ENCODE data around the gene SLC25A21. TPM values are rescaled to one million over a fixed set of nuclear protein-coding genes. Genes with fewer than 3 reads are reported as not detected.
A peak's percentile ranks its signal among the peaks of the same experiment; 100 is the strongest.

SLC25A21 gene
- polyA plus RNA-seq, 2 of the 4 experiments (the other 2 are of a cell fraction), result 0.68 to 1.4 TPM

DNA sequence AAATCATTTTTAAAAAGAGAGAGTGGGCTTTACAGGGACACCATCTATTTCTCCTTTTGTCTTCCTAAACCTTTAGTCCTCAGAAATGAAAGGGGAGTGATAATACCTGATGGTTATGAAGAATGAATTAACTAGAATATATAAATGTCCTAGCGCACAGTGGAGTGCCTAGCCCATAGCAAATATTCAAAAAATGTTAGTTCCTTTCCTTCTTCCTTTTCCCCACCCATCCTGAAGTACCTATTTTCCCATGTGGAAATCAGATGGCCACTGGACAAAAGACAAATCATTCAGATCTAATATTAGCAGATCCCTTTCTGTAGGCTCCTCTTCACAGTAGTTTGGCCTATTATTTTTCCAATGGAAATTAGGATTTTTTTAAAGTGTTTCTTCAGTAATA lies 90.0 kb downstream of the SLC25A21 start:
- no peak overlapping the region for H3K4me3 ChIP-seq
- DNase-seq (ENCODE audit: low read depth in 1 of 2, low spot score in 1 of 2) (no peak), ATAC-seq (no peak), FAIRE-seq (no peak)
- no peaks in the 10 kb centered on the region for H3K4me1 ChIP-seq
- ChIA-PET CTCF (interaction anchor here (0.7 kb wide), 1 partner anchor 635 kb away, joined by 3 read pairs; no protein-coding TSS in a partner anchor), POLR2A (no interaction called here)
- H3K9me3 ChIP-seq, result no peaks in the 10 kb centered on the region
- no peak overlapping the region for H3K4me2 ChIP-seq
- TF ChIP-seq BHLHE40 (IDR thresholded peaks at IDR 0.05; ENCODE audit: low read depth, low read length) (no peak), HOXA7 (CRISPR knock-in tag; IDR thresholded peaks at IDR 0.05) (no peak), SMC3 (IDR thresholded peaks at IDR 0.05) (no peak), CHD2 (IDR thresholded peaks at IDR 0.05; ENCODE audit: low read length, partially characterized antibody) (no peak), ESRRA (IDR thresholded peaks at IDR 0.05; ENCODE audit: borderline replicate concordance, low read length) (no peak), PHF8 (IDR thresholded peaks at IDR 0.05; ENCODE audit: borderline replicate concordance, low read depth) (no peak), HDAC2 (IDR thresholded peaks at IDR 0.05) (no peak), ELK1 (IDR thresholded peaks at IDR 0.05; ENCODE audit: low read depth, low read length) (no peak), KDM5A (IDR thresholded peaks at IDR 0.05) (no peak), ZFP36 (IDR thresholded peaks at IDR 0.05; ENCODE audit: borderline replicate concordance, partially characterized antibody) (no peak)
- TF ChIP-seq, protein P1, sequence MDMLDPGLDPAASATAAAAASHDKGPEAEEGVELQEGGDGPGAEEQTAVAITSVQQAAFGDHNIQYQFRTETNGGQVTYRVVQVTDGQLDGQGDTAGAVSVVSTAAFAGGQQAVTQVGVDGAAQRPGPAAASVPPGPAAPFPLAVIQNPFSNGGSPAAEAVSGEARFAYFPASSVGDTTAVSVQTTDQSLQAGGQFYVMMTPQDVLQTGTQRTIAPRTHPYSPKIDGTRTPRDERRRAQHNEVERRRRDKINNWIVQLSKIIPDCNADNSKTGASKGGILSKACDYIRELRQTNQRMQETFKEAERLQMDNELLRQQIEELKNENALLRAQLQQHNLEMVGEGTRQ (IDR thresholded peaks at IDR 0.05), result no peak
- 0% methylated on average over 1 of the region's 1 CpG for WGBS (ENCODE audit: missing lambda C conversion rate)
- no peak overlapping the region for H3K27ac ChIP-seq

DNA sequence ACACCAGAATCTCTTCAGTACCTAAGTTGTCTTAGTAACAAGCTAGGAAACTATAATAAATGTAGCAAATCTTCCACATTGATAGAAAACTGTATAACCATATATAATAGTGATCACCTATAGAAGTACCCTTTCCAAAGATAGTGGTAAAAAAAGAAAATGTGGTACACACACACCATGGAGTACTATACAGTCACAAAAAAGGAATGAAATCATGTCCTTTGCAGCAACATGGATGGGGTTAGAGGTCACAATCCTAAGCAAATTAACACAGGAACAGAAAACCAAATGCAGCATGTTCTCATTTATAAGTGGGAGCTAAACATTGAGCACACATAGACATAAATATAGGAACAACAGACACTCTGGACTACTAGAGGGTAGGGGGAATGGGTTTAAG lies 90.5 kb downstream of the SLC25A21 start:
- DNase-seq (ENCODE audit: low read depth in 1 of 2, low spot score in 1 of 2) (no peak), FAIRE-seq (no peak), ATAC-seq (no peak)
- ChIA-PET CTCF (interaction anchor here (0.7 kb wide), 2 partner anchors 9 to 635 kb away, joined by 3 read pairs; no protein-coding TSS in a partner anchor), POLR2A (no interaction called here)
- TF ChIP-seq, protein P2, sequence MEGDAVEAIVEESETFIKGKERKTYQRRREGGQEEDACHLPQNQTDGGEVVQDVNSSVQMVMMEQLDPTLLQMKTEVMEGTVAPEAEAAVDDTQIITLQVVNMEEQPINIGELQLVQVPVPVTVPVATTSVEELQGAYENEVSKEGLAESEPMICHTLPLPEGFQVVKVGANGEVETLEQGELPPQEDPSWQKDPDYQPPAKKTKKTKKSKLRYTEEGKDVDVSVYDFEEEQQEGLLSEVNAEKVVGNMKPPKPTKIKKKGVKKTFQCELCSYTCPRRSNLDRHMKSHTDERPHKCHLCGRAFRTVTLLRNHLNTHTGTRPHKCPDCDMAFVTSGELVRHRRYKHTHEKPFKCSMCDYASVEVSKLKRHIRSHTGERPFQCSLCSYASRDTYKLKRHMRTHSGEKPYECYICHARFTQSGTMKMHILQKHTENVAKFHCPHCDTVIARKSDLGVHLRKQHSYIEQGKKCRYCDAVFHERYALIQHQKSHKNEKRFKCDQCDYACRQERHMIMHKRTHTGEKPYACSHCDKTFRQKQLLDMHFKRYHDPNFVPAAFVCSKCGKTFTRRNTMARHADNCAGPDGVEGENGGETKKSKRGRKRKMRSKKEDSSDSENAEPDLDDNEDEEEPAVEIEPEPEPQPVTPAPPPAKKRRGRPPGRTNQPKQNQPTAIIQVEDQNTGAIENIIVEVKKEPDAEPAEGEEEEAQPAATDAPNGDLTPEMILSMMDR (IDR thresholded peaks at IDR 0.05), result no peak
- TF ChIP-seq RAD21 (conservative IDR thresholded peaks at IDR 0.05 in 1 of 2, IDR thresholded peaks at IDR 0.05 in 1 of 2), result no peak
- TF ChIP-seq E2F6 (IDR thresholded peaks at IDR 0.05; ENCODE audit: borderline replicate concordance, low read depth), result no peak
- TF ChIP-seq ZFP36 (IDR thresholded peaks at IDR 0.05; ENCODE audit: borderline replicate concordance, partially characterized antibody), result no peak
- no peak for TF ChIP-seq JUN (IDR thresholded peaks at IDR 0.05)
- Histone ChIP-seq H3K4me1 (no peaks in the 10 kb centered on the region), H3K4me2 (no peak overlapping the region), H3K27ac (no peak overlapping the region), H3K9me3 (no peaks in the 10 kb centered on the region), H3K4me3 (no peak overlapping the region)

DNA sequence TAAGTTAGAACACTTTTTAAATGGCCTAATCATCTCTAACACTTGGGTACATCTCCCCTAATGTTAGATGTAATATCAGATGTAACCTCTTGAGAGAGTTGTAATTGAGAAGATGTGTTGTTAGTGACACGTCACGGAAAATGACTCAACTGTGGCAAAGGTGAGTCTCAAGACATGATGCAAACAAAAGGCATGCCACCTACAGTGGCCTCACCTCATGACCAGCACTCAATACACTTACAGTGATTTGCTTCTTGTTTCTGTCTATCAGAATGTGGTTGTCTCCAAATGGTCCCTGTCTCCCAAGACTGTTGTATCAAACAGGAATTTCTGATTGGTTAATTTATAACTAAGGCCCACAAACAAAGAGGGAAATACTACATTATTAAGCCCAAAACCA lies 91.2 kb downstream of the SLC25A21 start:
- ATAC-seq, result no peak
- no peak for FAIRE-seq
- POLR2A ChIA-PET, result no interaction called here

More for the DNA sequence above, 91.2 kb downstream of the SLC25A21 start:
- no peak for TF ChIP-seq NR3C1 (IDR thresholded peaks at IDR 0.05)
- TF ChIP-seq, protein P3, sequence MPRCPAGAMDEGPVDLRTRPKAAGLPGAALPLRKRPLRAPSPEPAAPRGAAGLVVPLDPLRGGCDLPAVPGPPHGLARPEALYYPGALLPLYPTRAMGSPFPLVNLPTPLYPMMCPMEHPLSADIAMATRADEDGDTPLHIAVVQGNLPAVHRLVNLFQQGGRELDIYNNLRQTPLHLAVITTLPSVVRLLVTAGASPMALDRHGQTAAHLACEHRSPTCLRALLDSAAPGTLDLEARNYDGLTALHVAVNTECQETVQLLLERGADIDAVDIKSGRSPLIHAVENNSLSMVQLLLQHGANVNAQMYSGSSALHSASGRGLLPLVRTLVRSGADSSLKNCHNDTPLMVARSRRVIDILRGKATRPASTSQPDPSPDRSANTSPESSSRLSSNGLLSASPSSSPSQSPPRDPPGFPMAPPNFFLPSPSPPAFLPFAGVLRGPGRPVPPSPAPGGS (IDR thresholded peaks at IDR 0.05), result no peak
- TF ChIP-seq ESRRA (IDR thresholded peaks at IDR 0.05; ENCODE audit: borderline replicate concordance, low read length), result no peak
- TF ChIP-seq JUNB (IDR thresholded peaks at IDR 0.05), result no peak
- no peak for TF ChIP-seq CEBPB (IDR thresholded peaks at IDR 0.05)
- no peak for TF ChIP-seq ELK1 (IDR thresholded peaks at IDR 0.05; ENCODE audit: low read depth, low read length)
- Histone ChIP-seq H3K9me3 (no peaks in the 10 kb centered on the region), H3K4me1 (no peaks in the 10 kb centered on the region), H3K27ac (no peak overlapping the region), H3K4me3 (no peak overlapping the region), H3K4me2 (no peak overlapping the region)
- 81% methylated on average over 2 of the region's 2 CpGs for WGBS (ENCODE audit: missing lambda C conversion rate)
- CTCF ChIA-PET, result interaction anchor here (0.7 kb wide), 1 partner anchor 10 kb away, joined by 3 read pairs; no protein-coding TSS in a partner anchor
- DNase-seq (ENCODE audit: low read depth in 1 of 2, low spot score in 1 of 2), result peak in 1 of 2 experiments; percentile 37
